Endothelial cell of hepatic sinusoid (primary cell): Measurements from ENCODE around the gene IL31.

Source experiments
- in situ Hi-C: cut with HindIII; loops from 2 replicates; pipeline ENCODE4 v1.10.0; 2017; ENCODE audit warnings: low sequenced_read_pairs

IL31 gene

GRCh38 chr12:122158700-122159285 is 15.2 kb downstream of the IL31 start:
- in situ Hi-C loops, result no loop called here

DNA sequence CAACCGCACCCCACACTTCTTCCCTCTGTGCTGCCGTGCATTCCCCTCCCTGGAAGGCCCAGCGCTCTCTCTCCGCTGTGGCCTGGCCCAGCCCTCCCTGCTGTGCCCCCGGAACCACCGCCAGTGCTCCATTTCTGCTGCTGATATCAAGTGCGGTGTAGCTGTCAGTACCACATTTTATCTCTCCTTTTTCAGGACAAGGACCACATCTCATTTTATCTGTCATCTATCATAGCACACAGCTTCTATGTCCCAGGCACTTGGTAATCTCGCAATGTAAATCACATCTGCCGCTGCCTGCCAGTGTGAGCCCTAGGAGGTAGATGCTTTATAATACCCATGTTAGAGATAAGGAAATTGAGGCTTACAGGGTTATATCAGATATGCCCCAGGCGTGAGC is 18.3 kb downstream of the IL31 start:
- in situ Hi-C loops, result no loop called here

- in situ Hi-C loops, result no loop called here
Measured at GRCh38 chr12:122152754-122153153, 21.3 kb downstream of the IL31 start.

- in situ Hi-C loops, result no loop called here
Measured at GRCh38 chr12:122150127-122150681, 23.8 kb downstream of the IL31 start.

GRCh38 chr12:122148657-122149056 is 25.4 kb downstream of the IL31 start:
- in situ Hi-C loops, result no loop called here

DNA sequence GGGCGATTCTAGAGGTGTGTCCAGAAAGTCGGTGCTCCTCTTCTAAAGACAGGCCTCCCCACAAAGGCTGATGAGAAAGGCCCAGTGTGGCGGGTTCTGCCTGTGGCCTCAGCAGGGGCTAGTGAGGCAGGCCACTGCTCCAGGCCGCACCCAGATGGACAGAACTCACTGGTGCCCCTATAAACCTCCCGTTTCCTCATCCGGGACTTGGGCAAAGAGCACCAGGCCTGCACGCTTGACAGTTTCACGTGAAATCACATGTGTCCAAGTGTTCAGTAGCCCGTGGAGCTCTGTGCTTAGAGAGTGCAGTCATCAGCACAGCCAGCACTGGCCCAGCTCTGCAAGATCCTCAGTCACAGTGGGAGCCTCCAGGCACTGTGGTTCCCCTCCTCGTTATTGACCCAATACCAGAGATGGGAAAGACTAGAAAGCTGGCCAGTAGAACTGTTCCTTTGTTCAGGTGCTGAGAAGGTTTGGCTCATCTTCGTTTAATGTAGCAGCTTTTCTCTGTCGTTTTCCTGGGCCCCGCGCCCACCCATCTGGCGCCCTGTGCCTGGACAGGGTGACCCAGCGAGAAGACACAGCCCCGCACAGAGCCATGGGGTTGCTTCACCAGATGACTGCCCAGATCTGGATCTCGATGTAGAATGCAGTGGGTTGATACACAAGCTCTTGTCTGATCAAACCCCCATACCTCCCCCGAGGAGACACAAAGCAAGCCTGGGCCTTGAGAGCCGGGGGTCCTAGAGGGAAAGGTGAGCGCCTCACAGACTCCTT is 26.3 kb downstream of the IL31 start:
- in situ Hi-C loops, result no loop called here

- in situ Hi-C loops, result no loop called here
Measured at GRCh38 chr12:122145505-122146330, 28.3 kb downstream of the IL31 start.

GRCh38 chr12:122144885-122145284 is 29.1 kb downstream of the IL31 start:
- in situ Hi-C loops, result loop anchor here (5.0 kb wide), 1 partner anchor 37 kb away; the partner anchor contains the start of gene LRRC43

- in situ Hi-C loops, result loop anchor here (5.0 kb wide), 1 partner anchor 39 kb away; the partner anchor contains the start of gene LRRC43
Measured at GRCh38 chr12:122142857-122143256, 31.2 kb downstream of the IL31 start.

- in situ Hi-C loops, result loop anchor here (5.0 kb wide), 1 partner anchor 40 kb away; the partner anchor contains the start of gene LRRC43
Measured at GRCh38 chr12:122141911-122142725, 31.9 kb downstream of the IL31 start.

- in situ Hi-C loops, result loop anchor here (5.0 kb wide), 1 partner anchor 42 kb away; the partner anchor contains the start of gene LRRC43
Measured at GRCh38 chr12:122140467-122141257, 33.4 kb downstream of the IL31 start.

- in situ Hi-C loops, result loop anchor here (5.0 kb wide), 1 partner anchor 42 kb away; the partner anchor contains the start of gene LRRC43
Measured at GRCh38 chr12:122139941-122140340, 34.1 kb downstream of the IL31 start.

DNA sequence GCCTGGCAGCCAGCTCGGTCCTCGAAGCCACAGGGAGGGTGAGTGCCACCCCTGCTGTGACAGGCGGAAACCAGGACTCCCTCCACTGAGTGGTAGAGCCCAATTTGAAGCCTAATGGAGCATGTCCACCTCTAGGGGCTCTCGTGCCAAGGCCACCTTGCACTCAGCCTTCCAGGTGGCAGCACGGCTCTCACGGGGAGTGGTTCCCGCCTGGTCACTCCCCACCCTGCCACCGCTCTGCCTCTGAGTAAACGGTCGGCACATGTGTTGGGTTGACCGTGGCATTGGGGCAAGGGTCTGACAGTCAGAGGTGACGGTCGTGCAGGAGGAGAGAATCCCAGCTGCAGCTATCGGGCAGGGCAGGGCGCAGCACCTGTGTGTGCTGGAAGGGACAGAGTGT is 34.8 kb downstream of the IL31 start:
- in situ Hi-C loops, result no loop called here

DNA sequence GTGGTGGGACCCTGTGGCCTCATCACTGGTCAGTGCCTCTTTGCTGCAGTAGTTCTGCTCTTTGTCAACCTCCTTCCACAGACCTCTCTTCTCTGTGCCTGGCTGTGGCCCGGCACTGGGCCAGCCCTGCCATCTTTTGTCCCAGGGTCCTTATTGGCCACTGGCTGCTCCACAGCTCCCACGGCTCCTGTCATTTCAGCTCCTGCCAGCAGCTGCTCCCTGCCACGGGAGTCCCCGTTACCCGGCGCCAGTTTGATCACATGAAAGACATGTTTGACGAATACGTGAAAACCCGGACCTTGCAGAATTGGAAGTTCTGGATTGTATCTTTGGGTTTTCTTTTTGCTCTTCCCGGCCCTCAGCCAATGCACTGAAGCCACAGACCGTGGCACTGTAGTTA is 35.4 kb downstream of the IL31 start:
- in situ Hi-C loops, result no loop called here

DNA sequence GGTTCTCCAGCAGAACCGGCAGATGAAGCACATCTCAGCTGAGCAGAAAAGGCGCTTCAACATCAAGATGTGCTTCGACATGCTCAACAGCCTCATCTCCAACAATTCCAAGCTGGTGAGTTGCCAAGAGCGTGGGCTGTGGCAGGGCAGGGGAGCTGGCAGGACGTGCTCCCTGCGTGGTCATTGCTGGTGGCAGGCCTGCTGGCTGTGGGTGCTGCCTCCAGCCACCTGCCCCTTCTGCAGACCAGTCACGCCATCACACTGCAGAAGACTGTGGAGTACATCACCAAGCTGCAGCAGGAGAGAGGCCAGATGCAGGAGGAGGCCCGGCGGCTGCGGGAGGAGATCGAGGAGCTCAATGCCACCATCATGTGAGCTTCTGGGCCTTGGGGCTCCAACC is 35.8 kb downstream of the IL31 start:
- in situ Hi-C loops, result no loop called here

- in situ Hi-C loops, result no loop called here
Measured at GRCh38 chr12:122137681-122138080, 36.3 kb downstream of the IL31 start.

GRCh38 chr12:122137229-122137628 is 36.8 kb downstream of the IL31 start:
- in situ Hi-C loops, result no loop called here

GRCh38 chr12:122135437-122136031 is 38.5 kb downstream of the IL31 start:
- in situ Hi-C loops, result no loop called here
